DND-41 (cell line): ENCODE results near the gene DNASE2.

ENCODE experiments used
- ATAC-seq: fragments of 200-7000 bp; cut with Tn5 transposase; 3 replicates; pipeline ENCODE4 v1.9.1; 2021; ENCODE audit warnings: low read depth; ENCODE audit not compliant: insufficient read depth
- DNase-seq: peaks from one replicate; pipeline ENCODE4 v3.0.0-alpha.2; 2020
- H2AFZ ChIP-seq: 2 replicates; pipeline ENCODE4 v1.6.0; 2012; ENCODE audit warnings: low read depth, low read length
- H3K27ac ChIP-seq: 2 replicates; pipeline ENCODE4 v1.5.1; 2012; ENCODE audit warnings: low read length, inconsistent platforms
- H3K27me3 ChIP-seq: fragments of 200-600 bp; sonication (generic); 2 replicates; pipeline ENCODE4 v1.6.0; 2012; ENCODE audit warnings: low read length, mild to moderate bottlenecking, inconsistent platforms; ENCODE audit not compliant: insufficient read depth, poor library complexity
- H3K36me3 ChIP-seq: 2 replicates; pipeline ENCODE4 v1.5.1; 2012; ENCODE audit warnings: low read length, inconsistent platforms; ENCODE audit not compliant: insufficient read depth
- H3K4me1 ChIP-seq: 2 replicates; pipeline ENCODE4 v1.5.1; 2012; ENCODE audit warnings: mild to moderate bottlenecking, low read length; ENCODE audit not compliant: insufficient read depth
- H3K4me2 ChIP-seq: 2 replicates; pipeline ENCODE4 v1.6.0; 2012; ENCODE audit warnings: mild to moderate bottlenecking, moderate library complexity, low read length, inconsistent platforms; ENCODE audit not compliant: insufficient read depth
- H3K4me3 ChIP-seq, 2 experiments: fragments of 200-600 bp in 1 of 2; shearing (Covaris generic) in 1 of 2; 2 replicates each; pipeline ENCODE4 v1.5.1; 2012 to 2016; ENCODE audit warnings: inconsistent platforms in 2 of 2, low read length in 2 of 2, mild to moderate bottlenecking in 2 of 2, low read depth in 1 of 2, moderate library complexity in 1 of 2
- H3K79me2 ChIP-seq: 2 replicates; pipeline ENCODE4 v1.6.0; 2012; ENCODE audit warnings: low read length, inconsistent platforms; ENCODE audit not compliant: insufficient read depth
- H3K9ac ChIP-seq: 2 replicates; pipeline ENCODE4 v1.6.0; 2012; ENCODE audit warnings: low read depth, mild to moderate bottlenecking, inconsistent platforms, low read length, moderate library complexity
- H3K9me3 ChIP-seq: 2 replicates; pipeline ENCODE4 v1.5.1; 2012; ENCODE audit warnings: low read length, moderate library complexity, mild to moderate bottlenecking, inconsistent platforms; ENCODE audit not compliant: insufficient read depth, severe bottlenecking
- H4K20me1 ChIP-seq: 2 replicates; pipeline ENCODE4 v1.6.0; 2012; ENCODE audit warnings: low read length; ENCODE audit not compliant: insufficient read depth
- EZH2 ChIP-seq: IDR thresholded peaks from 3 replicates; pipeline ENCODE4 v1.6.1; 2012; ENCODE audit warnings: borderline replicate concordance, low read depth, mild to moderate bottlenecking, moderate library complexity, low read length, inconsistent platforms; ENCODE audit not compliant: severe bottlenecking
- TF ChIP-seq, protein P1 (sequence below): IDR thresholded peaks from 2 replicates; pipeline ENCODE4 v1.5.1; 2012; ENCODE audit warnings: borderline replicate concordance, low read length, moderate library complexity, mild to moderate bottlenecking; ENCODE audit not compliant: poor library complexity, severe bottlenecking; ENCODE audit errors: extremely low read depth

The DNASE2 gene

GRCh38 chr19:12843999-12844732 lies 37.1 kb downstream of the DNASE2 start:
- peaks cover 23% of the 10 kb centered on the region for H3K4me1 ChIP-seq
- no peak overlapping the region for H3K4me2 ChIP-seq
- peaks cover 35% of the 10 kb centered on the region for H3K79me2 ChIP-seq
- H2AFZ ChIP-seq, result no peak overlapping the region
- no peak for ATAC-seq
- H3K9ac ChIP-seq, result no peak overlapping the region
- H3K4me3 ChIP-seq, result no peak overlapping the region
- peaks cover 31% of the 10 kb centered on the region for H4K20me1 ChIP-seq
- DNase-seq, result no peak
- peaks cover 21% of the 10 kb centered on the region for H3K36me3 ChIP-seq
- H3K9me3 ChIP-seq, result no peaks in the 10 kb centered on the region
- H3K27ac ChIP-seq, result no peak overlapping the region
- H3K27me3 ChIP-seq, result no peaks in the 10 kb centered on the region
- TF ChIP-seq EZH2, result no peak
- TF ChIP-seq, protein P1, sequence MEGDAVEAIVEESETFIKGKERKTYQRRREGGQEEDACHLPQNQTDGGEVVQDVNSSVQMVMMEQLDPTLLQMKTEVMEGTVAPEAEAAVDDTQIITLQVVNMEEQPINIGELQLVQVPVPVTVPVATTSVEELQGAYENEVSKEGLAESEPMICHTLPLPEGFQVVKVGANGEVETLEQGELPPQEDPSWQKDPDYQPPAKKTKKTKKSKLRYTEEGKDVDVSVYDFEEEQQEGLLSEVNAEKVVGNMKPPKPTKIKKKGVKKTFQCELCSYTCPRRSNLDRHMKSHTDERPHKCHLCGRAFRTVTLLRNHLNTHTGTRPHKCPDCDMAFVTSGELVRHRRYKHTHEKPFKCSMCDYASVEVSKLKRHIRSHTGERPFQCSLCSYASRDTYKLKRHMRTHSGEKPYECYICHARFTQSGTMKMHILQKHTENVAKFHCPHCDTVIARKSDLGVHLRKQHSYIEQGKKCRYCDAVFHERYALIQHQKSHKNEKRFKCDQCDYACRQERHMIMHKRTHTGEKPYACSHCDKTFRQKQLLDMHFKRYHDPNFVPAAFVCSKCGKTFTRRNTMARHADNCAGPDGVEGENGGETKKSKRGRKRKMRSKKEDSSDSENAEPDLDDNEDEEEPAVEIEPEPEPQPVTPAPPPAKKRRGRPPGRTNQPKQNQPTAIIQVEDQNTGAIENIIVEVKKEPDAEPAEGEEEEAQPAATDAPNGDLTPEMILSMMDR, result no peak

GRCh38 chr19:12843328-12843727 lies 37.9 kb downstream of the DNASE2 start:
- Histone ChIP-seq H4K20me1 (peaks cover 33% of the 10 kb centered on the region), H2AFZ (no peak overlapping the region), H3K36me3 (peaks cover 18% of the 10 kb centered on the region), H3K9me3 (no peaks in the 10 kb centered on the region), H3K4me1 (peaks cover 31% of the 10 kb centered on the region), H3K79me2 (peaks cover 39% of the 10 kb centered on the region), H3K9ac (no peak overlapping the region), H3K4me3 (no peak overlapping the region), H3K4me2 (no peak overlapping the region), H3K27ac (no peak overlapping the region), H3K27me3 (no peaks in the 10 kb centered on the region)
- DNase-seq (no peak), ATAC-seq (no peak)
- no peak for TF ChIP-seq EZH2
- TF ChIP-seq, protein P1, result no peak

GRCh38 chr19:12842511-12842910 lies 38.7 kb downstream of the DNASE2 start:
- no peak for ATAC-seq
- TF ChIP-seq, protein P1, result no peak
- no peak for TF ChIP-seq EZH2
- no peak overlapping the region for H3K9ac ChIP-seq

More at GRCh38 chr19:12842511-12842910, 38.7 kb downstream of the DNASE2 start:
- H3K27ac ChIP-seq, result no peak overlapping the region
- H3K9me3 ChIP-seq, result no peaks in the 10 kb centered on the region
- no peak overlapping the region for H2AFZ ChIP-seq
- no peaks in the 10 kb centered on the region for H3K27me3 ChIP-seq
- H3K4me3 ChIP-seq, result no peak overlapping the region
- H3K36me3 ChIP-seq, result peaks cover 12% of the 10 kb centered on the region
- no peak overlapping the region for H3K4me2 ChIP-seq
- peaks cover 30% of the 10 kb centered on the region for H4K20me1 ChIP-seq
- DNase-seq, result no peak
- peaks cover 39% of the 10 kb centered on the region for H3K79me2 ChIP-seq
- H3K4me1 ChIP-seq, result peaks cover 33% of the 10 kb centered on the region
